ENCODE measurements around the gene RNF222. TPM values are rescaled to one million over a fixed set of nuclear protein-coding genes. Genes with fewer than 3 reads are reported as not detected.

The RNF222 gene
- total RNA-seq, 4 donors from 2014 or later = 13.4 to 16.3 (median 15.0) TPM

- H3K4me3 ChIP-seq (ENCODE audit: low read depth, poor library complexity, severe bottlenecking) = no peak overlapping the region
- 92% methylated on average over 3 of the region's 3 CpGs for WGBS, 2 donors
- DNase-seq (ENCODE audit: low spot score in 2 of 2) = no peak
Measured at GRCh38 chr17:8439681-8440080, 42.1 kb upstream of the RNF222 start.

GRCh38 chr17:8438441-8438840, 40.8 kb upstream of the RNF222 start:
- DNase-seq (ENCODE audit: low spot score in 2 of 2) = no peak
- TF ChIP-seq CTCF (IDR thresholded peaks at IDR 0.05) = no peak
- no peak for TF ChIP-seq POLR2A (IDR thresholded peaks at IDR 0.05)
- WGBS, 2 donors = 77 to 84% methylated on average over 5 of the region's 5 CpGs
- intact Hi-C loops (cut with DNase I; ENCODE audit: low total_unique reads) = no loop called here
- no peak overlapping the region for H3K4me3 ChIP-seq (ENCODE audit: low read depth, poor library complexity, severe bottlenecking)

More at GRCh38 chr17:8439681-8440080, 42.1 kb upstream of the RNF222 start:
- intact Hi-C loops (cut with DNase I; ENCODE audit: low total_unique reads) = no loop called here
- TF ChIP-seq CTCF (IDR thresholded peaks at IDR 0.05) = no peak
- TF ChIP-seq POLR2A (IDR thresholded peaks at IDR 0.05) = no peak

- WGBS, 2 donors = 6 to 9% methylated on average over 5 of the region's 5 CpGs
- H3K4me3 ChIP-seq (ENCODE audit: low read depth, poor library complexity, severe bottlenecking) = peak overlapping the region; percentile 94
- TF ChIP-seq POLR2A (IDR thresholded peaks at IDR 0.05) (no peak), CTCF (IDR thresholded peaks at IDR 0.05) (no peak)
- intact Hi-C loops (cut with DNase I; ENCODE audit: low total_unique reads) = no loop called here
- no peak for DNase-seq (ENCODE audit: low spot score in 2 of 2)
Measured at GRCh38 chr17:8436844-8437171, 39.2 kb upstream of the RNF222 start.

GRCh38 chr17:8436169-8436843, 38.7 kb upstream of the RNF222 start:
- peak overlapping the region; percentile 94 for H3K4me3 ChIP-seq (ENCODE audit: low read depth, poor library complexity, severe bottlenecking)
- whole genome bisulfite sequencing, 2 donors = 0 to 2% methylated on average over 19 to 42 of the region's 43 CpGs
- TF ChIP-seq CTCF (IDR thresholded peaks at IDR 0.05) (no peak), POLR2A (IDR thresholded peaks at IDR 0.05) (no peak)
- intact Hi-C loops (cut with DNase I; ENCODE audit: low total_unique reads) = no loop called here
- peak; percentile 44 to 94 for DNase-seq (ENCODE audit: low spot score in 2 of 2)

GRCh38 chr17:8435245-8436168, 37.9 kb upstream of the RNF222 start, which contains the start of gene NDEL1:
Gene NDEL1 (plus strand): TSS chr17:8435884. CDS start chr17:8444272, 8,388 bp downstream.
- 3% methylated on average over 40 to 59 of the region's 68 CpGs for WGBS, 2 donors
- TF ChIP-seq POLR2A (IDR thresholded peaks at IDR 0.05) (peak in 1 of 2 donors; percentile 95), CTCF (IDR thresholded peaks at IDR 0.05) (no peak)
- intact Hi-C loops (cut with DNase I; ENCODE audit: low total_unique reads) = no loop called here
- peak within 1 kb of the TSS; percentile 94 for H3K4me3 ChIP-seq (ENCODE audit: low read depth, poor library complexity, severe bottlenecking)
- DNase-seq (ENCODE audit: low spot score in 2 of 2) = peak; percentile 98 to 100

All from lower leg skin (tissue), 4 donors.